ENCODE data around the gene CASTOR1.

DNA sequence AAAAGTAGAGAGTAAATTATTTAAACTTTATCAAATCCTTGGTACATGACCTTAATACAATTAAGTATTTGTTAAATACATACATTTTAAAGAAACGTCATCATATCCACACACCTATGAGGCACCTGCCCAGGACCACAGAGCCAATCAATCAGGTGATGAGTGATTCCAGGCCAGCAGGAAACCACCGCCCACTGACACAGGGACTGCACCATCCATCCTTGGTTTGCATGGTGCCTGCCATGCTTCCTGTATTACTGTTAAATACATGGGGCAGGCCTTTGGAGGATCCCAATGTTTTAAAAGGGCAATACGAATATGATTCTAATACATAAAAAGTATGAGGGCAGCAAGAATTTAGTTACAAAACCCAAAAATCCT is 44.4 kb upstream of the CASTOR1 start:
- TF ChIP-seq, protein P1, sequence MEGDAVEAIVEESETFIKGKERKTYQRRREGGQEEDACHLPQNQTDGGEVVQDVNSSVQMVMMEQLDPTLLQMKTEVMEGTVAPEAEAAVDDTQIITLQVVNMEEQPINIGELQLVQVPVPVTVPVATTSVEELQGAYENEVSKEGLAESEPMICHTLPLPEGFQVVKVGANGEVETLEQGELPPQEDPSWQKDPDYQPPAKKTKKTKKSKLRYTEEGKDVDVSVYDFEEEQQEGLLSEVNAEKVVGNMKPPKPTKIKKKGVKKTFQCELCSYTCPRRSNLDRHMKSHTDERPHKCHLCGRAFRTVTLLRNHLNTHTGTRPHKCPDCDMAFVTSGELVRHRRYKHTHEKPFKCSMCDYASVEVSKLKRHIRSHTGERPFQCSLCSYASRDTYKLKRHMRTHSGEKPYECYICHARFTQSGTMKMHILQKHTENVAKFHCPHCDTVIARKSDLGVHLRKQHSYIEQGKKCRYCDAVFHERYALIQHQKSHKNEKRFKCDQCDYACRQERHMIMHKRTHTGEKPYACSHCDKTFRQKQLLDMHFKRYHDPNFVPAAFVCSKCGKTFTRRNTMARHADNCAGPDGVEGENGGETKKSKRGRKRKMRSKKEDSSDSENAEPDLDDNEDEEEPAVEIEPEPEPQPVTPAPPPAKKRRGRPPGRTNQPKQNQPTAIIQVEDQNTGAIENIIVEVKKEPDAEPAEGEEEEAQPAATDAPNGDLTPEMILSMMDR (IDR thresholded peaks at IDR 0.05): no peak
- no peak for TF ChIP-seq POLR2AphosphoS5 (IDR thresholded peaks at IDR 0.05)
